ENCODE data around the gene WDR88.

The WDR88 gene

DNA sequence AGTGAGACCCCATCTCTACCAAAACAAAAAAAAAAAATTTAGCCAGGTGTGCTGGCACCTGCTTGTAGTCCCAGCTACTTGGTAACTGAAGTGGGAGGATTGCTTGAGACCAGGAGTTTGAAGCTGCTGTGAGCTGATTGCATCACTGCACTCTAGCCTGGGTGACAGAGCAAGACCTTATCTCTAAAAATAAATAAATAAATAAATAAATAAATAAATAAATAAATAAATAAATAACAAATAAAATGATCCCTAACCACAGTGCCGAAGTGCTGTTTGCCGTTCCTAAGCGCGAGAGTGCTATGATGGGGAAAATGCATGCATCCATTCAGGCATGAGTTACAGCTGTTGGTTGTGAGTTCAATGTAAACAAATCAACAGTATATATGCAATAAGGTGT lies 27.2 kb downstream of the WDR88 start:
- no peak overlapping the region for H3K4me2 ChIP-seq (ENCODE audit: low read length, poor library complexity, severe bottlenecking)
- H4K91ac ChIP-seq (ENCODE audit: low read length), result no peak overlapping the region
- H3K14ac ChIP-seq (ENCODE audit: low read length in 2 of 2), result no peak overlapping the region
- H2BK15ac ChIP-seq (ENCODE audit: low read depth, poor library complexity, severe bottlenecking), result no peak overlapping the region
- WGBS, result 100% methylated on average over 4 of the region's 4 CpGs
- H2BK12ac ChIP-seq (ENCODE audit: low read length in 2 of 2), result no peak overlapping the region
- H2BK120ac ChIP-seq (ENCODE audit: low read depth, low read length), result no peak overlapping the region
- H3K27me3 ChIP-seq (ENCODE audit: control insufficient read depth in 1 of 2, insufficient read depth in 1 of 2, low read length in 2 of 2), result peaks cover 0 to 6% of the 10 kb centered on the region in 2 experiments
- H3K36me3 ChIP-seq (ENCODE audit: control insufficient read depth in 1 of 2, insufficient read depth in 2 of 2, low read depth in 1 of 2, low read length in 2 of 2), result no peaks in the 10 kb centered on the region
- no peaks in the 10 kb centered on the region for H3K4me1 ChIP-seq (ENCODE audit: control insufficient read depth, insufficient read depth, low read depth, low read length)
- H3K4ac ChIP-seq (ENCODE audit: low read depth in 1 of 2, low read length in 2 of 2), result no peak overlapping the region
- no peak overlapping the region for H3K9ac ChIP-seq (ENCODE audit: low read length)
- H3K4me3 ChIP-seq (ENCODE audit: insufficient read depth in 1 of 2, low read depth in 1 of 2, low read length in 2 of 2), result no peak overlapping the region
- no peaks in the 10 kb centered on the region for H3K9me3 ChIP-seq (ENCODE audit: control insufficient read depth, low read length)
- no peak for DNase-seq
- no peak overlapping the region for H3K18ac ChIP-seq (ENCODE audit: low read depth in 1 of 2, low read length in 2 of 2)
- H4K8ac ChIP-seq (ENCODE audit: low read length), result no peak overlapping the region
- no peak overlapping the region for H3K23ac ChIP-seq (ENCODE audit: low read length in 2 of 2)
- no peak overlapping the region for H2BK5ac ChIP-seq (ENCODE audit: low read depth, low read length, poor library complexity, severe bottlenecking)
- no peak overlapping the region for H2AK5ac ChIP-seq (ENCODE audit: low read length, severe bottlenecking)
- no peak overlapping the region for H3K27ac ChIP-seq (ENCODE audit: low read length, poor library complexity, severe bottlenecking)
- H2AFZ ChIP-seq (ENCODE audit: low read depth, low read length), result no peak overlapping the region
- no peaks in the 10 kb centered on the region for H3K79me1 ChIP-seq (replicated peaks; ENCODE audit: low read length, poor library complexity, severe bottlenecking)

DNA sequence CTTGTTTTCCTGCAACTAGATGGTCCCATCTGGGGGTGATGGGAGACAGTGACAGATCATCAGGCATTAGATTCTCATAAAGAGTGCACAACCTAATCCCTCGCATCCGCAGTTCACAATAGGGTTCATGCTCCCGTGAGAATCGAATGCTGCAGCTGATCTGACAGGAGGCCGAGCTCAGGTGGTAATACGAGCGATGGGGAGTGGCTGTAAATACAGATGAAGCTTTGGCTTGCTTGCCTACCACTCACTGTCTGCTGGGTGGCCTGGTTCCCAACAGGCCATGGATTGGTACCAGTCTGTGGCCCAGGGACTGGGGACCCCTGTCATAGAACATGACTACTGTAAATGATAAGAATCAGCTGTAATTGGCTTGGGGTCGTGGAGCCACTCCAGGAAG lies 28.0 kb downstream of the WDR88 start:
- H3K36me3 ChIP-seq (ENCODE audit: control insufficient read depth in 1 of 2, insufficient read depth in 2 of 2, low read depth in 1 of 2, low read length in 2 of 2), result no peaks in the 10 kb centered on the region
- no peak overlapping the region for H2AK5ac ChIP-seq (ENCODE audit: low read length, severe bottlenecking)
- no peak overlapping the region for H3K14ac ChIP-seq (ENCODE audit: low read length in 2 of 2)
- H4K8ac ChIP-seq (ENCODE audit: low read length), result no peak overlapping the region
- H3K4me2 ChIP-seq (ENCODE audit: low read length, poor library complexity, severe bottlenecking), result no peak overlapping the region
- H3K9ac ChIP-seq (ENCODE audit: low read length), result no peak overlapping the region
- no peak overlapping the region for H2BK120ac ChIP-seq (ENCODE audit: low read depth, low read length)
- H3K4ac ChIP-seq (ENCODE audit: low read depth in 1 of 2, low read length in 2 of 2), result no peak overlapping the region
- H3K27me3 ChIP-seq (ENCODE audit: control insufficient read depth in 1 of 2, insufficient read depth in 1 of 2, low read length in 2 of 2), result peaks cover 0 to 6% of the 10 kb centered on the region in 2 experiments
- H3K9me3 ChIP-seq (ENCODE audit: control insufficient read depth, low read length), result no peaks in the 10 kb centered on the region
- H3K79me1 ChIP-seq (replicated peaks; ENCODE audit: low read length, poor library complexity, severe bottlenecking), result no peaks in the 10 kb centered on the region
- H4K91ac ChIP-seq (ENCODE audit: low read length), result no peak overlapping the region
- WGBS, result 89% methylated on average over 8 of the region's 8 CpGs
- no peak overlapping the region for H2BK12ac ChIP-seq (ENCODE audit: low read length in 2 of 2)
- DNase-seq, result no peak
- H2BK5ac ChIP-seq (ENCODE audit: low read depth, low read length, poor library complexity, severe bottlenecking), result no peak overlapping the region
- no peak overlapping the region for H3K27ac ChIP-seq (ENCODE audit: low read length, poor library complexity, severe bottlenecking)
- H3K18ac ChIP-seq (ENCODE audit: low read depth in 1 of 2, low read length in 2 of 2), result no peak overlapping the region
- no peak overlapping the region for H2BK15ac ChIP-seq (ENCODE audit: low read depth, poor library complexity, severe bottlenecking)
- H2AFZ ChIP-seq (ENCODE audit: low read depth, low read length), result no peak overlapping the region
- no peak overlapping the region for H3K4me3 ChIP-seq (ENCODE audit: insufficient read depth in 1 of 2, low read depth in 1 of 2, low read length in 2 of 2)
- peak overlapping the region in 1 of 2 experiments; percentile 28 for H3K23ac ChIP-seq (ENCODE audit: low read length in 2 of 2)
- no peaks in the 10 kb centered on the region for H3K4me1 ChIP-seq (ENCODE audit: control insufficient read depth, insufficient read depth, low read depth, low read length)

DNA sequence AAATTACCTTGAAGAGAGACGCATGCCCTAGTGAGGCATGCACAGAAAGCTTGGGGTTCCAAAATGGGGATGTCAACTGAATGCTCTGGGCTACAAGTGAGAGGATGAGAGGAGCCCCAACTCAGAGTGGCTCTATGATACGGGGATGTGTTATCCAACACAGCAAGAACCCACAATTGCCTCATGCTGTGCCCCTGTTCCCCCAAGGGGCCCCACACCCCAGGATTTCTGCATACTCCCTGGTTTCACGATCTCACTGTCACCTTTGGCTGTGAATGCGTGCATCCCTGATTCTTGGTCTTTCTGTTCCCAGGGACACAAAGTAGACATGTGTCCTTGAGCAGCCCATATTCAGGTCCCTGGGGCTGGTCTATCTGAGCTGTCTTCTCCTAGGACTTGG lies 29.3 kb downstream of the WDR88 start:
- H4K91ac ChIP-seq (ENCODE audit: low read length), result no peak overlapping the region
- H3K23ac ChIP-seq (ENCODE audit: low read length in 2 of 2), result no peak overlapping the region
- DNase-seq, result no peak
- H3K79me1 ChIP-seq (replicated peaks; ENCODE audit: low read length, poor library complexity, severe bottlenecking), result peaks cover 1% of the 10 kb centered on the region
- no peak overlapping the region for H2AK5ac ChIP-seq (ENCODE audit: low read length, severe bottlenecking)
- H3K4me3 ChIP-seq (ENCODE audit: insufficient read depth in 1 of 2, low read depth in 1 of 2, low read length in 2 of 2), result no peak overlapping the region
- H4K8ac ChIP-seq (ENCODE audit: low read length), result no peak overlapping the region
- H3K18ac ChIP-seq (ENCODE audit: low read depth in 1 of 2, low read length in 2 of 2), result no peak overlapping the region
- no peak overlapping the region for H2BK120ac ChIP-seq (ENCODE audit: low read depth, low read length)
- 93% methylated on average over 4 of the region's 4 CpGs for WGBS
- H3K14ac ChIP-seq (ENCODE audit: low read length in 2 of 2), result no peak overlapping the region
- peaks cover 0 to 2% of the 10 kb centered on the region in 2 experiments for H3K27me3 ChIP-seq (ENCODE audit: control insufficient read depth in 1 of 2, insufficient read depth in 1 of 2, low read length in 2 of 2)
- H2BK15ac ChIP-seq (ENCODE audit: low read depth, poor library complexity, severe bottlenecking), result no peak overlapping the region
- H3K36me3 ChIP-seq (ENCODE audit: control insufficient read depth in 1 of 2, insufficient read depth in 2 of 2, low read depth in 1 of 2, low read length in 2 of 2), result no peaks in the 10 kb centered on the region
- no peak overlapping the region for H3K27ac ChIP-seq (ENCODE audit: low read length, poor library complexity, severe bottlenecking)
- H3K4me1 ChIP-seq (ENCODE audit: control insufficient read depth, insufficient read depth, low read depth, low read length), result no peaks in the 10 kb centered on the region
- H2BK5ac ChIP-seq (ENCODE audit: low read depth, low read length, poor library complexity, severe bottlenecking), result no peak overlapping the region
- H3K9me3 ChIP-seq (ENCODE audit: control insufficient read depth, low read length), result no peaks in the 10 kb centered on the region
- no peak overlapping the region for H3K9ac ChIP-seq (ENCODE audit: low read length)
- no peak overlapping the region for H3K4ac ChIP-seq (ENCODE audit: low read depth in 1 of 2, low read length in 2 of 2)
- H3K4me2 ChIP-seq (ENCODE audit: low read length, poor library complexity, severe bottlenecking), result no peak overlapping the region
- no peak overlapping the region for H2AFZ ChIP-seq (ENCODE audit: low read depth, low read length)
- no peak overlapping the region for H2BK12ac ChIP-seq (ENCODE audit: low read length in 2 of 2)

- Histone ChIP-seq H3K36me3 (ENCODE audit: control insufficient read depth in 1 of 2, insufficient read depth in 2 of 2, low read depth in 1 of 2, low read length in 2 of 2) (no peaks in the 10 kb centered on the region), H2AK5ac (ENCODE audit: low read length, severe bottlenecking) (no peak overlapping the region), H3K14ac (ENCODE audit: low read length in 2 of 2) (no peak overlapping the region), H2BK12ac (ENCODE audit: low read length in 2 of 2) (no peak overlapping the region), H2AFZ (ENCODE audit: low read depth, low read length) (no peak overlapping the region), H2BK15ac (ENCODE audit: low read depth, poor library complexity, severe bottlenecking) (no peak overlapping the region), H2BK5ac (ENCODE audit: low read depth, low read length, poor library complexity, severe bottlenecking) (no peak overlapping the region), H4K91ac (ENCODE audit: low read length) (no peak overlapping the region), H3K27ac (ENCODE audit: low read length, poor library complexity, severe bottlenecking) (no peak overlapping the region), H3K4ac (ENCODE audit: low read depth in 1 of 2, low read length in 2 of 2) (no peak overlapping the region), H3K79me1 (replicated peaks; ENCODE audit: low read length, poor library complexity, severe bottlenecking) (peaks cover 1% of the 10 kb centered on the region), H2BK120ac (ENCODE audit: low read depth, low read length) (no peak overlapping the region), H3K27me3 (ENCODE audit: control insufficient read depth in 1 of 2, insufficient read depth in 1 of 2, low read length in 2 of 2) (no peaks in the 10 kb centered on the region), H3K4me1 (ENCODE audit: control insufficient read depth, insufficient read depth, low read depth, low read length) (no peaks in the 10 kb centered on the region), H3K9ac (ENCODE audit: low read length) (no peak overlapping the region), H4K8ac (ENCODE audit: low read length) (no peak overlapping the region), H3K4me3 (ENCODE audit: insufficient read depth in 1 of 2, low read depth in 1 of 2, low read length in 2 of 2) (no peak overlapping the region), H3K4me2 (ENCODE audit: low read length, poor library complexity, severe bottlenecking) (no peak overlapping the region), H3K23ac (ENCODE audit: low read length in 2 of 2) (no peak overlapping the region), H3K18ac (ENCODE audit: low read depth in 1 of 2, low read length in 2 of 2) (no peak overlapping the region), H3K9me3 (ENCODE audit: control insufficient read depth, low read length) (no peaks in the 10 kb centered on the region)
- WGBS, result 97% methylated on average over 3 of the region's 6 CpGs
- no peak for DNase-seq
Observed at GRCh38 chr19:33163481-33163880, 31.6 kb downstream of the WDR88 start.
